Skin of body (tissue), 2 donors: ENCODE results near the gene TSKU. TPM values are rescaled to one million over a fixed set of nuclear protein-coding genes. Genes with fewer than 3 reads are reported as not detected.

Source experiments
- DNase-seq: peaks from one replicate; lab custom pipeline; 2025; lab: John Stamatoyannopoulos, UW
- total RNA-seq: library from RNA; depleted of rRNA; stranded (reverse); fragments of >200 nt; gene quantifications from one replicate; pipeline ENCODE4 v1.2.3, GENCODE V29; 2014

TSKU gene
- total RNA-seq, 1 donor from 2014 or later = 19.9 TPM

DNA sequence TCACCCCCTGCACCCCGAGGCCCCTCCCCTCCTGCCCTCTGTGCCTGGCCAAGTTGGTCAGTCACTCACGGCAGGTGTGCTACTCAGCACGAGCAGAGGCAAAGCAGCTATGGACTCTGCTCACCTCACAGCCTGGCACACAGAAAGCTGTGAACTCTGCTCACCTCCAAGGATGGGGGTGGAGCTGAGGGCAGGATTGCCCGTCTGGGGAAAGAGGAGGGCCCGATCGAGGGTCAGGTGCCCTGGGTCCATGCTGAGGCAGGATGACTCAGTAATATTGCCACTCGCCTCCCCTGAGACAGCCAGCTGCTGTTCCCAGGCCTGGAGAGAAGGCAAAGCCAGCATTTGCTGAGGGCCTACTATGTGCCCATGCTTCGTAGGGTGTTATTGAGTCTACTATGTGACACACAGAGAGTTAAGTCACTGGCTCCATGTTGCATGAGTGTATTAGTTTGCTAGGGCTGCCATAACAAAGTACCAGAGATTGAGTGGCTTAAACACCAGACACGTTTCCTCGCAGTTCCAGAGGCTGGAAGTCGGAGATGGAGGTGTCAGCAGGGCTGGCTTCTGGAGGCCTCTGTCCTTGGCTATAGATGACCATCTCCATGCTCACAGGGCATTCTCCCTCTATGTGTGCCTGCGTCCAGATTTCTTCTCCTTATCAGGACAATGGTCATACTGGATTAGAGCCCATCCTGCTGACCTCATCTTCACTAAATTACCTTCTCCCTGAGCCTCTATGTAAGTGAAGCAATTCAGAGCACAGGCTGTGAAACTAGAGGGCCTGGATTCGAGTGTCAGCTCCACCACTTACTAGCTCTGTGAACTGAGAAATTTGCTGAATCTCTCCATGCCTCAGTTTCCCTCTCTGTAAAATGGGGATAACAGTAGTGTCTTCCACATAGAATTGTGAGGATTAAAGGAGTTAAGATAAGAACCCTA lies 13.2 kb upstream of the TSKU start:
- no peak for DNase-seq

DNA sequence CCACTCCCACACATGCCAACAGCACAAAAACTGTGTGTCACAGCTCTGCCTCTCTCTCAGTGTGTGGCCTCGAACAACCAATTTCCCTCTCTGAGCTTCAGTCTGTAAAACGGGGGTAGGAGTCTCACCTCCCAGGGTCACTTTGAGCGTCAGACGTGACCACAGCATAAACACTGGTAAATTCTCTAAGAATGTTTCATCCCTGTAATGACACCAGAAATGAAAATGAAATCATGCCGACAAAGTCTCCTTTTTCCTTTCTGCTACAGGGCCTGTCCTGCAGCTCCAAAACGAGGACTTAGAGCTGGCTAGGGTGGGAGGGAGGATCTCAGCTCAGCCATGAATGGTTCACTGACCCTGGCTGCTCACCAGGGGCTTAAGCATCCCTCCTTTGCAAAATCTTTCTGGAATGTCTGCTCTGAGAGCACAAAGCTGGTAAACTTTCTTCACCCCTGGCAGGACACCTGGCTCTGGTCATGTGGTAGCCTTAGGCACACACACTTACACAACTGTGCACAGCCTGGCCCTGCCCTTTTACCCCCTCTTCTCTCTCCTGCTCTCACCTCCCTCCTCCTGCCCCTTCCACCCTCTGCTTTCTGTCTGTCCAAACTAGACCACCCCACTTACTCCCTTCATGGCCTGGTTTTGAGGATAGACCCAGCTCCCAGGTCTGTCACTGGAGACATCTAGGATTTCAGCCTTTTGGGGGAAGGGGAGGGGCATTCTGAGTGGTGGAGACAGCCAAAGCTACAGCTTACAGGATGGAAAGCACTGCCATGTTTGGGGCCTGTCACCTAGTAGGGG lies 12.3 kb upstream of the TSKU start:
- DNase-seq = no peak

DNA sequence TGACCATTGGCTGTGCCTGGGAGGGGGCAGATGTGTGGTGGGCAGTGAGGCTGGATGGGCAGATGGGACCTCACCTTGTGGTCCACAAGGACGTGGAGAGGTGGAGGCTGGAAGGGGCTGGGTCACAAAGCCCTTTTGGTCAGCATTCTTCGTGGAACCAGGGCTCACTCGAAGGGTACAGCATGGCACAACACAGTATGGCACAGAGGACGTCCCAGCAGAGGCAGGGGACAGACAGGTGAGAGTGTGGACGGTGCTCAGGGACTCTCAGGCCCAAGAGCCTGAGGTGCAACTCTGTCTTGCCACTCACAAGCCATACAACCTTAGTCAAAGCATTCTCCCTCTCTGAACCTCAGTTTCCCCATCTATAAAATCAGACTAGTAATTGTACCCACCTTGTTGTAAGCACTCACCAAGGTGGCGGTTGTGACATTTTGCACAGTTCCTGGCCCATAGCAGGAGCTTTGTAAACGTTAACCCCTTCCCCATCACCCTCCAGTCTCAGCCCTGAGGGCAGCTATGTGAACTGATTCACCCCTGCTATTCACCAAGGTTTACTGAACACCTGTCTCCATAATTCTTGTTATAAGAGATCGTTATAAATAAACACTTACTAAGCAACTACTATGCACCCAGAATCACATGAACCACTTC lies 11.6 kb upstream of the TSKU start:
- DNase-seq = no peak

DNA sequence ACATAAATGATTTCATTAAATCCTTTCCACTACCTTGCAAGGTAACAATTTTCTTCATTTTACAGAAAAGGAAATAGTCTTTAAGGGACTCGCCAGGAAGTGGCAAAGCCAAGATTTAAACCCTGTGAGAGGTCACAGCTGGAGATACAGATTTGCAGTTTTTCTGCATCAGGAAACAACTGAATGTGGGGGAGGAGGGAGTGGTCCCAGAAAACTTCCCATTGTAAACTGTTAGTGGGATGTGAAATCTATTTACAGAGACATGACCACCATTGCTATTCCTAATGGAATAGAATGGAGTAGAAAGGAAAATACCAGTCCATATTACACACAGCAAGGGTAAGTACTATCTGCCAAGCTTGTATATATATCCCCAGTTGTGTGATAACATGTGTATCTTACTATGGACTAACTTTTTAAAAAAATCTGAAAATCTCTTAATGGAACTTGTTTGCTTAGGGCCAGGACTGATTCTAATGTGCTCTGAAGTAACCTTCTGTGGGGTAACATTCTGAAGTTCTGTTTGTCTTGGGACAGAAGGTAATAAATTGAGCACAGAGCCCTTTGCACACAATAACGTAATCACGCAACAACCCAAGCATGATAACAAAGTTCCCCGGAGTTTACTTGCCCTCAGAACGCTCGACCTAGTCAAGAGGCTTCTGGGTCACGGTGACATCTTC lies 10.9 kb upstream of the TSKU start:
- no peak for DNase-seq

DNA sequence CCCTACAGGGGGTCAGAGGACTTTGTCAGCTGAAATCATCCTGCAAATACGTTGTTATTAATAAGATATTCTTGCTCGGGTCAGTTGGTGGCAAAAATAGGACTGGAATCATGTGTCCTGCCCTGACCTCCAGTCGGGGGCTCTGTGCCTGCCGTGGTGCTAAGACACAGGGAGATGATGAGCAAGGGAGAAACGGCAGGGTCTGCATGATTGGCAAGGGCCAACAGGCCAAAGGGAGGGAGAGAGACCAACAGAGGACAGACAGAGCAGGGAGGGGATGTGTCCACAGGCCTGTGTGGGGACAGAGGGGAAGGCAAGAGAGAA lies 10.4 kb upstream of the TSKU start:
- DNase-seq = no peak

DNA sequence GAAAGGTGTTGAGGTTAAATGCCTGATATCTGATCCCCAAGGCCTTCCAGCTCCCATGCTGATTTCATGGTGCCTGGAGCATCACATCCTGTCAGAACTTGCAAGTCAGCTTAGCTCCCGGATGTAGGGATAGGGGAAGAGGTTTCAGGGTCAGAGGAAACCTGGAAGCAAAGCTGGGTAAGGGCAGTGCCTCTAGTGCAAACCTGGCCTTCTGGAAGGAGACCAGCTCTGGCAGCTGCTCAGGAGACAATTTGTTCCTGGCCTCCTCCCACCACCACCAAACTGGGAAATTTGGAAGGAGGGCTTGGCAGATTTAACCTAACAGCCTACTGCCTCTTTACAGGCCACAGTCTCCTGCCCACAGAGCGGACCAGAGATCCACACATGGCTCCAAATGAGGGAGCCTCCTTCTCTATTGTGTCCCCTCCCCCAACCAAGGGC lies 9.2 kb upstream of the TSKU start:
- DNase-seq = no peak

DNA sequence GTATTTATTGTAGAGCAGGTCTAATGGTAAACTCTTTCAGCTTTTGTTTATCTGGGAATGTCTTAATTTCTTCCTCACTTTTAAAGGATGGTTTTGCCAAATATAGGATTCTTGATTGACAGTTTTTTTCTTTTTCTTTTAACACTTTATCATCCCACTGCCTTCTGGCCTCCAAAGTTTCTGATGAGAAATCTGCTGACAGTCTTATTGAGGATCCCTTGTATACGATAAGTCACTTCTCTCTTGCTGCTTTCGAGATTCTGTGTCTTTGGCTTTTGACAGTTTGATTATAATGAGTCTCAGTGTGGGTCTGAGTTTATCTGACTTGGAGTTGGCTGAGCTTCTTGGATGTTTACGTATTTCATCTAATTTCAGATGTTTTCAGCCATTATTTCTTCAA lies 6.7 kb upstream of the TSKU start:
- DNase-seq = no peak

DNA sequence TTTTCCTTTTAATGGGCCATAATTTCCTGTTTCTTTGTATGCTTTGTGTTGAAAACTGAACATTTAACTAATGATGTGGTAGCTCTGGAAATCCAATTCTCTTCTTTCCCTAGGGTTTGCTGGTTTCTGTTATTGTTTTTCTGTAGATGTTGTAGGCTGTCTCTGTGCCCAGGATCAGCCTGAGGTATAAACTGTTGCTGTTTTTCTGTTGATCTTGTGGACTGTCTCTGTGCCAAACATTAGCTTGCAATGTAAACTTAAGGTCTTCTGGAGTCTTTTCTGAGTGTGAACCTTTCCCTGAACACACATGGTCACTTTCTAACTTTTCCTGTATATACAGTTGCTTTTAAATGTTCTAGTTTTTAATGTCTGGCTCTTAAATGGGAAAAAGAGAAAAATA lies 5.9 kb upstream of the TSKU start:
- DNase-seq = no peak

DNA sequence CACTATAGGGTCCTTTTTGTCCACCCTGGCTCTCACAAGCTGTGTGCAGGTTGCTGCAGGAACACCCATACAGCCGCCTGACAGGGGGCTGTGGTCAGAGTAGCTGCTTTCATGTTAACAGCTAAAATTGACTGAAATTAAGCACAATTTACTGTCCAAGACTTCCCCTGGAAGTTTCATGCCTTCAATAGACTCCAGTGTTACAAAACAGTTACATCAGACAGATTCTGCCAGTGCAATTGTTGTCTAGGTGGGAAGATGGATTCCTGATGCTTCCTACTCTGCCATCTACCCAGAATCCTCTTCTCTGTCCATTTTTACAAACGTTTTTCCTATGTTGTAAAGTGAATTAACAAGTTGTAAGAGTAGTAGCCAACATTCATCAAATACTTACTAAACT lies 5.3 kb upstream of the TSKU start:
- no peak for DNase-seq

DNA sequence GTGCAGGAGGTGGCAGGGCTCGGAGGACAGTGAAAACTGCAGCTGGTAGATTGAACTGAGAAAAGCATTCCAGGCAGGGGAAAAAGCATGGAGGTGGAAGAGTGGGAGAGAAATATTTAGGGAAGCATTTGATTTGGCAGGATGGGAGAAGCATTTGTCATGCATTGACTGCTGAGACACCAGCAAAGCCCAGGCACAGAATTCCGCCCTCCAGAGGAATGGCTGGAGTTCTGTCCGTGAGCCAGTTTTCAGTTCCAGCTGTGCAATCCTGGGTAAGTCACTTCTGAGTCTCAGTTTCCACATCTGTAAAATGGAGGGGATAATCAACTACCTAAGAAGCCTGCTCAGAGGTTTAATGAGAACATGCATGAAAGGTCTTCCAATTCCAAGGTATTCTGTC lies 4.3 kb upstream of the TSKU start:
- DNase-seq = no peak

DNA sequence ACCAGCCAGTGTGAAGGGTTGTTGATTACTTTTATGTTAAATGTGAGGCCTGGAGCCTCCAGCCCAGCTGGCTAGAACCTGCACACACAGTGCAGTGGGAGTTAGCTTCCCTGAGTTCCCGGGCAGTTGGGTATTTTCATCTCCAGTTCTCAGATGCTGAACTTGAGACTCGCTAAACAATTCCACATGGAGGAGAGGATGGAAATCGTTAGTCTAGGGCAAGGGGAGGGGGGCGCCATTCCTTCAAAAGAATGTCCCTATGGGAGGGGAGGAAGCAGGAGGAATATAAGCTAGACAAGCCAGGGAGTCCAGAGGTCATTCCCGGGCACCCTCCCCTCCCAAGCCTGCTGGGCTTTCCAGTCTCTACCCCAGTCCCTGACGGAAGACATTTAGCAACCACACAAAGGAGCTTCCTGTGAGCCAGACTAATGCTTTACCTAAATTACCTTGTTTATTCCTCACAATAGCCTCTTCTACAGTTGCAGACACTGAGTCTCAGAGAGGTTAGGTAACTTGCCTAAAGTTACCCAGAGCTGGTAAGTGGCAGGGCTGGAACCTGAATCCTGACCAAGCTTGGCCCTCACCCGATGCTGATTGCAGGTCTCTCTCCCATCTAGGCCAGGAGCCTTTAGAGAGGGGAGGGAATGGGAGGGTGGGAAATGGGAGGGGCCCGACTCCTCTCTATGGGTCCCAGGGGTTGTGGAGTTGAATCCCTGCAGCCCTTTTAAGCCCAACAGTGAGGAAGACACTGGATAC lies 1.9 kb upstream of the TSKU start:
- DNase-seq = peak; percentile 91

DNA sequence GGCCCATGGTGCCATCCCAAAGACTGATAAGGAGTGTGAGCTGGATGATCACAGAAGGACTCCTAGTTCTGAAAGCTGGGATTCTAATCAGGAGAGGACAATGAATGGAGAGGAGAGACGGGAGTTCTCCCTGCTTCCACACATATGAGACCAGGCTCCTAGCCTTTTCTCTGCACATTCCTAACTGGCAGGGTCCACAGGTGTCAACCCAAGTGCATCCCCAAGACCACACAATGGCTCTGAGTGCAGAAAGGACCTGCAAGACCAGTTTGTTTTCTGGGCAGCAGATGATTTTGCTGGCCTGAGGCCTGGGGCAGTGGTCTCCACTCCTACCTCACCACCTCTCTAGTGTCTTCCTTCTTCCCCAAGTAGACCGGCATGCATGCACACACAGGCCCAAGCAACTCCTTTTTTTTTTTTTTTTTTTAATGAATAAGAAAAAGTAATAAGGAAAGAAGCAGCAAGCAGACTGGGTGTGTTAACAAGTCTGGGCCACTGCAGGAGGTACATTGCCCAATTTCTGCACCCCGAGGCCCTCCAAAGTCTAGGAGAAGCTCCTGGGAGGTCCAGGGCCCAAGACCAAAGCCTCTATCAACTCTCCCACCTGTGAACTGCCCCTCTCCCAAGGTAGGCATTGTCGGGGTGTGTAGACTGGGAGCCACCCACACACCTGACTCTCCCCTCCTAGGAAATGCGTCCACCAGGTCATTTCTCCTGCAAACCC lies 1.2 kb upstream of the TSKU start:
- no peak for DNase-seq

DNA sequence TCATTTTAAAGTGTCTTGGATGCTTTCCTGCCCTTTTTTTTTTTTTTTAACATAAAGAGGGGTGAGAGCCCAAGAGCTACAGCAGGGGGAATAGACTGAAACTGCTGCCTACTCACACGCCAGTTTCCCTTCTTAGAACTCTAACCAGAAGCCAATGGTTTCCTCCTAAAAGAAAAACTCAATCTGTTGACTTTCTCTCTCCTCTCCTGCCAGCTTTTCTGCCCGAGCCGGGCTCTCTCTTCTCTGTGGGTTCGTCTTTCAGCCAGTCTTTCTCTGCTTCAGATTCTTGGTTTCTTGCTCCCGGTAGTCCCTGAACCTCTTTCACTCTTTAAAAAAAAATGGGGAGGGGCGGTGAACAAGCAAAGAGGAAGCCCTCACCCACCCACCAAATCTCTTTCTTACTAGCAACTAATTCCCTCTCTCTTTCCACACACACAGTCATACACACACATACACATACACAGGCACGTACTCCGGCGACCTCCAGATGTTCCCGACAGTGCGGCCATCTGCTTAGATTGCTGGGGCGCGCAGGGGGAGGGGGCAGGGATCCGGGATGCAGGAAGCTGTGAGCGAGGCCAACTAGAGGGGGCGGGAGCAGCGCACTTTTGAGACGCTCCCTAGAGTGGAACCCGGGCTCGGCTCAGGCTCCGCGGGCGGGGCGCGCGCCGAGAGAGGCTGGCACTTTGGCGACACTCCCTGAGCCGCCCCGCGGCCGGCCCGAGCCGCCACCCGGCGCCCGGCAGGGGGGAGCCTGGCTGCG lies 444 bp upstream of the TSKU start:
- DNase-seq = peak; percentile 96

DNA sequence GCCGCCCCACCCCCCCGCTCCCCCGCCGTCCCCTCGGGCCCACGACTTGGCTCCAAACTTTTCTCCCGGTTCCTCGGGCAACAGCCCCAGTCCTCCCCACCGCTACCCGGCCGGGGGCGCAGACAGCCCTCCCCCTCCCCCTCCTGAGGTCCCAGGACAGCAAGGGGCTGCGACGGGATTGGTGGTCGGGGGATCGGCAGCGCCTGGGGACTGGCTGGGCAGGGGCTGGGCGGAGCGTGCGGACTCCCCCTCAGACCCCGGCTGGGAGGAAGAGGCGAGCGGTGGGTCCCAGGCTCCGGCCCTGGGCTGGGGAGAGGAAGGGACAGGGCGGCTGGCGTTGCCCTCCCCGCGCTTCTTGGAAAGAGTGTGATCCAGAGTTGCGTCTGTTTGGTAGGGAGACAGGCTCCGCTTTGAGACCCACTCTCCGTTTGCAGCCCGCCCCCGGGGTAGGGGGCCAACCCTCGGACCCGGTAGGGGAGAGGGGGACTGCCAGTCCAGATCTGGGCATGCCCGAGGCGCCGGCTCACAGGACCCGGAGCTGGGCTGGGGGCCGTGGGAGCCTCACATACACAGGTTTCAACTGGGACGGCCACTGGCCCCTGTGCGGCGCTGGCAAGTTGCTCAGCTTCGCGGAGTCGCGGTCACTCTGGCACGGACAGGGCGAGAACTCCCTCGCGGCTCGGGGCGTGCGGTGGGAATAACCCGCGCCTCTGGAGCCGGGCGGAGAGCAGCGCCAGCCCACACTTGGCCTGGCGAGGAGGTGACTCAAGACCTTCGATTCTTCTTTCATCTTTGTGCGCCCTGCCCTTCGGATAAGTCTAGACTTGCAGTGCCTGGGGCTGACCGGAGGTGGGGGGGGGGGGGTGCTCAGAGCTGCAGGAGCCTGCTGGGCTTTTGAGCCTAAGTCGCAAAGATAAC lies 999 bp downstream of the TSKU start:
- peak; percentile 28 for DNase-seq

DNA sequence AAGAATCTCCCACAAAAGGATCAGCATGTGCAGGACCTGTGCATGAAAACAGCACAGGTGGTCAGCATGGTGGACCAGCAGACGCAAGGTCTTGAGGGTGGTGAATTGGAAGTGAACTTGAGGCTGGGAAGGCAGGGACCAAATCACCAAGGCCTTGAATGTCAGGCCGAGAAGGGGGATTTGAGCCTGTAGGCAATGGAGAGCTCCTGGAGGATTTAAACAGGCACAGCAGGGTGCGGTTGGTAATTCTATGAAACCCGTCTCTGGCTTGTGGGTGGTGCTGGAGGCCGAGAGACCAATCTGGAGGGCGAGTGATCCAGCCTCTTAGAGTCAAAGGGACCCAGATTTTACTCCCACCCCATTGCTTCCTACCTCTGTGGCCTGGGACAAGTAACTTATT lies 2.4 kb downstream of the TSKU start:
- no peak for DNase-seq

DNA sequence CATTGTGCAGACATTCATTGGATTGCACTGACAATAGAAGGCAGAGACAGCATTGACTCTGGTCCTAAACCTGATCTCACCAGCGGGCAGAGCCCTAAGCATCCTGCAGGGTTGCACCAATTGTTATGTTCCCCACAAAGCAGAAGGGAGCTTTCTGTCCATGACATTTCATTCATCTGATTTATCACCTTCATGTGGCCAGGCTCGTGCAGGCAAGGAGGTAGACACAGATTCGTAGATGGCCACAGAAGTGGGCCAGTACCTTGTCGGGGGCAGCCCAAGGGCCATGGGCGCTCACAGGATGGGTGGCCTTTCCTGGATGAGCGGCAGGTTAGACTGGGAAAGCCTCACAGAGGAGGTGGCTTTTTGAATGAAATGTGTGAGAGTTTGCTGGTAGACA lies 2.9 kb downstream of the TSKU start:
- no peak for DNase-seq

DNA sequence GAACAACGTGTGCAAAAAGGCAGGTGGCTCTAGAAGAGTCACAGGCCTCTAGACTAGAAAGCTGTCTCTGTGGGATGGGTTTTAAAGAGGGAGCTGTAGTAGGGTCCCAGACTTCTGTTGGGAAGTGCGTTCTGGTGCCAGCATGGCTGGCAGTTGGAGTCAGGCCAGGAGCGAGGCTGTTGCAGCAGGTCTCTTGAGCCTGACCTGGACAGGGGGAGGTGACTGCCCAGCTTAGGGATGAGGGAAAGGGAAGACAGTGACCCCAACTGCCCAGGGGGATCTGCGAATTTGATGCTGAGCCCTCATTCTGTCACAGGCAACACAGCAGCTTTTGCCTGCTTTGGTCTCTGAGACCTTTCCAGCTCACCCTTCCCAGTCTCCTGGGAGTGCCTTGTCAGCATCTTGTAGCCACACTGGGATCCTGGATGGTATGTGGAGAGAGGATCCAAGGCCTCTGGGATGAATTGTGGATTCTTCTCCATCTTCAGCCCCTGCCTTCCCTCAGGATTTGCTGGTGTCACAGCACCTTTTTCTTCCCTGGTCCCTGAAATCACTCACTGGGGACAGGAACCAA lies 3.4 kb downstream of the TSKU start:
- DNase-seq = no peak

DNA sequence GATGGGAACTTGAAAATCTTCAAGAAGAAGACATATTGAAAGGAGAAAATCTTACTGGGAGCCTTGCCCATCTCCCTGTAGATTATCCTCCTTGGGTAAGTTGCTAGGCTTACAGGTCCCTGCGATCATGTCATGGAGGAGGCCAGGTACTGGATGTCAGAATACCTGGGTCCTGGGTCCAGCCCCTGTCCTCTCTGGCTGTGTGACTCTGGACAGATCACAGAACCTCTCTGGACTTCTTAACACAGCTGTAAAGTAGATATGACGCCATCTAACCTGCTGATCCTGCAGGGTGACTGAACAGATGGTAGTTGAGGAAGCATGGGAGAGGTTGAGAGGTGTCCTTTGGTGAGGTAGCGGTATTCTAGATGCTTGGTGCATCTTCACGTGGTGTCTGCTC lies 4.1 kb downstream of the TSKU start:
- DNase-seq = no peak
